GM21447 (cell line): ENCODE measurements around the gene TIGAR.

ENCODE experiments used
- ATAC-seq: cut with Tn5 transposase; IDR thresholded peaks from one replicate; pipeline ENCODE4 v1.9.1; 2021; ENCODE audit not compliant: unreplicated experiment

Gene TIGAR

DNA sequence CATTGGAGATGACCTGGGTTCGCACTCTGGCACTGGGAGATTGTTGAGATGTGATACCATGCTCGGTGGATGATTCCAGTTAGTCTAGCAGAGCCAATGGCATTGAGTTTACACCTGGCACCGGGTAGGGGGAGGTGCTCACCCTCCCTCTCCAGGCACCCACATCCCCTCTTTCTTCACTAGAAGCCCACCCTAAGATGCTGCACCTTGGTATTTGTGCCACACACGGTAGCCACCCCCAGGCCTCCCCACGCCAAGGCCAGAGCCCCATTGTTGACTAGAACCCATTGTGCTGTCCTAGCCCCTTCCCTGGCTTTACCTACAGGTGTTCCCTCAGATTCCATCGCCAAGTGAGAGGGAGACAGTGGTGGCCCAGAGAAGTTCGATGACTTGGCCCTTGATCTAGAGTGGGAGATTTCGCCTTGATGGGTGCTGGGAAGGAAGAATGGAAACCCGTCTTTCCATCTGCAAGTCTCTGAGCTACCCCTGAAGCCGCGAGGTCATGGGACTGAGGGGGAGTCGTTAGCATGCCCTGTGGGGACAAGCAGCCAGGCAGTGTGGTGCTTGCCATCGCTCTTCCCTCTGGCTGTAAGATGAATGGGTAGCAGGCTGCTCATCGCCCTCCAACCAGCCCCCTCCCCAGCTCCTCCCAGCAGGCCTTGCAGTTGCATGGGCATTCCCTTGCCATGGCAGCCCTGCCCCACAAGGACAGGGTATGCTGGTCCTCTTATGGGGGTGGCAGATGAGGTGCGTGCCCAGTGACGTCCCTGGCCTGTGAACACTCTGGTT, 38.7 kb upstream of the TIGAR start:
- no peak for ATAC-seq

DNA sequence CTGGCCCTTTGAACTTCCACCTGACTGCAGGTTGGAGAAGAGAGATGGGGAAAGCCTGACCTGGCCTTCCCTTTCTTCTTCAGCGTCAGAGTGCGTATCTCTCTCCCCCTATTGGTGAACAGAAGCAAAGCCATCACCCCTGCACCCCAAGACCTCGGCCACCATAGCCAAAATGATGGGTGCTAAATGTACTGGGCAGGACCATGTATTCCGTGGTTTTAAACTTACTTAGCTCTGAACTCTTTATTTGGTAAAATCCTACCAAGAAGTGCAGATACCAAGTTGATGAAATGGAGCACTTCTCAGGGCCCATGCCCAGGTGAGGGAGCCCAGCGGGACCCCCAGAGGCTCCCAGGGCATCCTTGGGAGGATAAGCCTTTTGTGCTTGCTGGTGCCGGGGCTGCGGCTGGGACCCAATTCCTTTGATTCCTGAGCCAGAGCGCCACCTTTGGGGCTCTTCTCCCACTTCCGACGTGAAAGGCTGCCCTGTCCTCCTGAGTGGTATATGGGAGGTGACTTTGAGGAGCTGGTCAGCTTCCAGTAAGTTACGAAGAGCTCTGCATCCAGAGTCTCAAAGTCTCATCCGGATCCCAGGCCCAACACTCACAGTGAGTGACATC, 38.0 kb upstream of the TIGAR start:
- ATAC-seq = no peak

DNA sequence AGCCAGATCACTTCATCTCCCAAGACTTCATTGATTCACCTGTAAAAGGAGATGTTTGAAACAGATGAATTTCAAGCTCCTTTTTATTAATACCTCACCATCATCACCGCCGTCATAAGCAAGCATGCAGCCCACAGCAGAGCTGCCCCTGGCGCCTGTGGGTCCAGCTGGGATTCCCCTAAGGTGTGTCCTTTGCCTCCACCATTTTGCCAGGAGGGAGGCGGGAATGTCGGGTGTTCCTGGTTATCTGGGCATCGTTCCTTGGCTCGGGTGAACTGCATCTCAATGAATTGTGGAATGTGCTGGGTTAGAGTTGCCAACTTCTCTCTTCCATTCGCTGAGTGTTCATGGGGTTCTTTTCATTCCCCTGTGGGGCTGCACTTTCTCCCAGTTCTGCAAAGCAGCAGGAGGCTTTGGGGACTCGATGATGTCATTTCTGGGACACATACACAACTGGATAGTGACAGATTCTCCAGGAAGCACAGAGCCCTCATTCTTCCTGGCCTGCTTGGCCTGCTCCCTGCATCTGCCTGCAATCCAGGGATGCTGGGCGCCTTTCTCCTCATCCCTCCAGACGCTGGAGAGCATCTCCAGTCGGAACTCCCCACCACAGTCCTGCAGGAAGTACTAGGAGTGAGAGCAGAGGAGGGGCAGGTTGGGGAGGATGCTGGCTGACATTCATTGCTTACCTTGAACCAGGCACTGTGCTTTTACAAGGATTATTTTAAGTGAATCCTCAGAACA, 37.3 kb upstream of the TIGAR start:
- no peak for ATAC-seq

DNA sequence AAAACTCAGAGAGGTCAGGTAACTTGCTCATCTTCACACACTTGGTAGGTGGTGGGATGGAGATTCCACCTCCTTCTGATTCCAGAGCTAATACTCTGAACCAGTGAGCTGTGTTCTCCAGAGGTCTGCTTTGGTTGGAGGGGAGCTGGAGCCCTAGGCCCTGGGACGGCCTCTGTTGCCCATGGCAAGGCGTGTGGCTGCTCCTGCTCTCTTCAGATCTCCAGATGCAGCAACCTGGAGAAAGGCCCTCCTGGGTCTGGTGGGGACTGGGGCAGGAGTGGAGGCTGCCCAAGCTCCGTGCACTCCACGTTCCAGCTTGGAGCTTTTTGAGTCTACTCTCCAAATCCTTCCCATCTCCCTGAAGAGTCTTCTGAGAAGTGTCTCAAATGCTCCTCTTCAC, 36.7 kb upstream of the TIGAR start:
- no peak for ATAC-seq

GRCh38 chr12:4285070-4285469, 35.9 kb upstream of the TIGAR start:
- ATAC-seq = no peak

GRCh38 chr12:4286228-4286627, 34.8 kb upstream of the TIGAR start:
- ATAC-seq = no peak

DNA sequence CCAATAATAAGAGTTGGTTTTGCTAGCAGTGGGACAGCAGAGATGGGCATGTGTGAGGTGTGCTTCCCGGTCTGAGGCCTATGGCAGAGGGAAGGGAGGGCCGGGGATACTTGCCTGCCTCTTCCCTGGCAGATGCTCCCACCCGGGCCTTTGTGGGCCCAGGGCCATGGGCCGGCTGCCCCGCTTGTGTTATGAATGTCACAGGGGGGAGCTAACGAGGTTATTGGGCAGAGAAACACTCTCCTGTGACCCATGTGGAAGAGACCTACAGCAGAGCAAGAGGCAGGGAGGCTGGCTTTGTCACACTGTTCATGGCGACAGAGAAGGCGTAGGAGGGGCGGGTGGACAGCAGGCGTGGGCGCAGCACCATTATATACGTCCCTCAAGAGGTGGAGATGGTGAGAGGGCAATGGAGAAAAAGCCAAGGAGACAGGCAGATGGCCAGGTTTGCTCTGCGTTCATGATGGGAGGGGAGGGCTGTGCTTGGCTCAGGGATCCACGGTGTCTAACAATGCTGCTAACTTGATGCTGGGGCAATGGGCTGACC, 34.2 kb upstream of the TIGAR start:
- no peak for ATAC-seq

- no peak for ATAC-seq
Measured at GRCh38 chr12:4287325-4288211, 33.4 kb upstream of the TIGAR start.

DNA sequence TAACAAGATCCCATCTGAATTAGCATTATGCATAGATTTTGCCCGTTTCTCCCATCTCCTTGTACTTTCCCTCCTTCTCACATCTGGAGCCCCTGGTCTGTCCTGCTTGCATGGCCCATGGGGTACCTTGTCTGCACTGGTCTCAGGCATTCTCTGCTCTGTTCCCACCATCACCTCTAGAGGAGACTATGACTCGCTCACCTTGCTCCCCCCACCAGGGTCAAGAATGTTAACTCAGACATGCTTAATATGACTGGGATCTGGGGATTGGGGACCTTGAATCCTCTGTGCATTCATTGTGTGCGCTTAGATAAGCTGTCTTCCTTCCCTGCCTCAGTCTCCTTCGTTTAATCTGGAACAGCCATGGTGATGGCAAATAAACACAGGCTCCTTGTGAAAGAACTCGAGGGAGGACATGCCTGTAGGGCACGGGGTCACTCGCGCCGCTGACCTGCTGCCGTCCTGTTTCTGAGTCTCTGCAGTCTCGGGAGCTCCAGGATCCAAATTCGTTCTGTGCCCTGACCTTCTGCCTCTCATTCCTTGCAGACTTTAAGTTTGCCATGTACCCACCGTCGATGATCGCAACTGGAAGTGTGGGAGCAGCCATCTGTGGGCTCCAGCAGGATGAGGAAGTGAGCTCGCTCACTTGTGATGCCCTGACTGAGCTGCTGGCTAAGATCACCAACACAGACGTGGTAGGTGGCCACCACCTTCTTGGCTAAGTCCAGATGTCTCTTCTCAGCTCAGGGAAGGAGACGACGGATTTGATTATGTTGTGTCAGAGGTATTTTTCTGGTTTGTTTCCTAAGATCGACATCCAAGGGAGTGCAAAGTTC, 32.5 kb upstream of the TIGAR start:
- ATAC-seq = no peak

DNA sequence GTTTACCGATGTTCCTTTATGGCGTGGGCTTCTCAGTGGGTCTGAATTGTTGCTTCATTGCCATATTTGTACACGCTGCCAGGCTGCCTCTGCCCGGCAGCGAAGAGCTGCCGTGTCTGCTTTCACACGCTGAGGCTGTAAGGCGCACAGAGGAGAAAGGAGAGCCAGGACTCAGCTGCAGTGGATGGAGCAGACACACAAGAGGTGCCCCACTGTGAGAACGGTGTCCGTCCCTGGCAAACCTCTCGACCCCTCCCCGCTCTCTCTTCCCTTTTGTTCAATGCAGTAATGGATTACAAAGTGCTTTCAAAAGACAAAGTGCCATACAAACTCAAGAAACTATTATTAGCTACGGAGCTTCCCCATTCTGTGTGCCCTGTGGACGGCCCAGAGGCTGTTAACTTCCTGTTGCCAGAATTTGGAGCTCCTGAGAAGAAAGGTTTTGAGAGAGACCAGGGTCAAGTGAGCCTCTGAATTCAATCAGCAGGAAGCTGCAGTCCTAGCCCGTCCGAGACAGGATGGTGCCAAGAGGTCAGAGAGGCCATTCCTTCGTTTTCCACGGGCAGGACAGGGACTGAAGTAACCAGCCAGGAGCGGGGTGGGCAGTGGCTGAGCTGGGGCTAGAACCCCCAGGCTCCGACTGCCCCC, 31.7 kb upstream of the TIGAR start:
- no peak for ATAC-seq

- ATAC-seq = no peak
Measured at GRCh38 chr12:4289998-4290790, 30.8 kb upstream of the TIGAR start.

DNA sequence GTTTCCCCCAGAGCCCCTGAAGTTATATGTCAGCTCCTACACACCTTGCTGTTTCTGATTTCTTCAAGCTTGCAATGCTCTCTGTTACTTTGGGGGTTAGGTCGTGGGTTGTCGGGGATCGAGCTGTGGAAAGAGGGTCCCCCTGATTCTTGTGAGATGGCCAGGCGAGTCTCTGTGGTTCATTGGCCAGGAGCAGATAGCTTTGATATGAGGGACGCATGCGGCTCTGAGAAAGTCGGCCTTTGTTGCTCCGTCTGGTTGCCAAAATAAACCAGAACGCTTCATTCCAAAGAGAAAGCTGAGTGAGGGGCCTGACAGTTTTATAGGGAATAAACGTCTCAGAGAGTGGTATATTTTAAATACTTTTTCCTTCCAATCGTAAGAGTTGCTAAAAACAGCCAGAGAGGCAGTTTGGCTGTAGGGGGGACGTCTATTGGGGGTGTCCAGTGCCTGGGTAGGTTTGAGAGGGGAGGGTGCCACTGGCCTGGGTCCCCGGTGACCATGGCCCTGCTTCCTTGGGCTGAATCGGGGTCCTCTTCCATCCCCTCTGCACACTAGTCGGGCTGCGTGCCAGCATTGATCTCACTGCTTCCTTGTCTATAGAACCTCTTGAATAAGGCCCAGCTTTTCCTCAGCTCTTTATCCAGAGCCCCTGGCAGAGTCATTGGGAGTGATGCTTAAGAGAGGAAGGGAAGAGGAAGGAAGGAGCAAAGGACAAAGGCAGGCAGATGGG, 28.5 kb upstream of the TIGAR start:
- no peak for ATAC-seq

DNA sequence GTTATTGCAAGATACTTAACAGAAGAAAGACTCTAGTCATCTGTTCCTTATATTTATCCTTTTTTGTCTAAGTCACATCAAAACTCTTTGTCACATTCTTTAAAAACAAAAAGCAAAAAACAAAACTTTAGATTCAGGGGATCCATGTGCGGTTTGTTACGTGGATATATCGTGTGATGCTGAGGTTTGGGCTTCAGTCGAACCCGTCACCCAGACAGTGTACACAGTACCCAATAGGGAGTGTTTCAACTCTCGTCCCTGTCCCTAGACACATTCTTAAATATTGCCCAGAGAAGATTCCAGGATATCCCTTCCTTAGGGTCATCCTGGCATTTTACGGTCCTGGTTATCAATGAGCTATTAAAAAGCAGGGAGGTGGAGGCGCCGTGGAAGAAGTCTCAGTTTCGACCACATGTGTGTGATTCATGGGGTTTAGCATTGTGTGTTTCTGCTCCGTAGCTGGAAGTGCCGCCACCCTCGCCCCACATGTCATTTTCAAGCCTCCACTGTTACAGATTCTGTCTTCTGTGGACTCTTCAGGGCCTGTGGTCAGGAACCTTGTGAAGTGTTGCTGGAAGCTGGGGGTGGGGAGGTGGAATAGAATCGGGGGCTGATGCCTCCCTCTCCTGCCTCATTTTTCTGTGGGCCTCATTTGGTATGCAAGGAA, 27.6 kb upstream of the TIGAR start:
- ATAC-seq = no peak

DNA sequence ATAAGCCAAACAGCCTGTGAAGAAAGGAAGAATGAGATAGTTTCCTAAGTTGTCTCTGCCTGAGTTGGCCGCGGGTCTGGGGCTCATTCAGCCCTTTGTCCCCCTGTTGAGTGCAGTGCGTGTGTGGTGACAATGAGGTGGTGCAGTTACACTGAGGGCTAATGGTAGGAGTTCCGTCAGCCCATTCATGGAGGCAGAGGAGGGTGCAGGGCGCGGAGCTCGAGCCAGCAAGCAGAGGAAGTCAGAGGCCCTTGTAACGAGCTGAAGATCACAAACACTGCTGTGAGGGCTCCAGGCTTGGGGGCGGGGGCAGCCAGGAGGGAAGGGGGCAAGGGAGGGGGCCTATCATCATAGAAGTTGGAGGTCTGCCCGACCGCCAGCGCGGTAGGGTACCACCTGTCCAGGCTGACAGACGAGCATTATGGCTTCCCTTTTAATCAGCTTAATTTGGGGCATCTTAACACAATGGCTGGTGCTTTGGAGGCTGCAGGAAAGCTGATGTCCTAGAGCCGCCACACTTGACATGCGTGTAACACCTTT, 27.0 kb upstream of the TIGAR start:
- ATAC-seq = no peak

GRCh38 chr12:4296751-4297150, 24.3 kb upstream of the TIGAR start:
- ATAC-seq = no peak

- no peak for ATAC-seq
Measured at GRCh38 chr12:4297617-4298016, 23.4 kb upstream of the TIGAR start.

DNA sequence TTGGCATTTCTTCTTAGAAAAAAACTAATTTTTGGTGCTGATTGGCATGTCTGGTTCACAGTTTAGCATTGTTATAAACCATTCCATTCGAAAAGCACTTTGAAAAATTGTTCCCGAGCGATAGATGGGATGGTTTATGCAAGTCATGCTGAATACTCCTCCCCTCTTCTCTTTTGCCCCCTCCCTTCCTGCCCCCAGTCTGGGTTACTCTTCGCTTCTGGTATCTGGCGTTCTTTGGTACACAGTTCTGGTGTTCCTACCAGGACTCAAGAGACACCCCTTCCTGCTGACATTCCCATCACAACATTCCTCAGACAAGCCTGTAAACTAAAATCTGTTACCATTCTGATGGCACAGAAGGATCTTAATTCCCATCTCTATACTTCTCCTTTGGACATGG, 20.1 kb upstream of the TIGAR start:
- no peak for ATAC-seq
